ENCODE measurements around the gene TMEM116.

The TMEM116 gene

DNA sequence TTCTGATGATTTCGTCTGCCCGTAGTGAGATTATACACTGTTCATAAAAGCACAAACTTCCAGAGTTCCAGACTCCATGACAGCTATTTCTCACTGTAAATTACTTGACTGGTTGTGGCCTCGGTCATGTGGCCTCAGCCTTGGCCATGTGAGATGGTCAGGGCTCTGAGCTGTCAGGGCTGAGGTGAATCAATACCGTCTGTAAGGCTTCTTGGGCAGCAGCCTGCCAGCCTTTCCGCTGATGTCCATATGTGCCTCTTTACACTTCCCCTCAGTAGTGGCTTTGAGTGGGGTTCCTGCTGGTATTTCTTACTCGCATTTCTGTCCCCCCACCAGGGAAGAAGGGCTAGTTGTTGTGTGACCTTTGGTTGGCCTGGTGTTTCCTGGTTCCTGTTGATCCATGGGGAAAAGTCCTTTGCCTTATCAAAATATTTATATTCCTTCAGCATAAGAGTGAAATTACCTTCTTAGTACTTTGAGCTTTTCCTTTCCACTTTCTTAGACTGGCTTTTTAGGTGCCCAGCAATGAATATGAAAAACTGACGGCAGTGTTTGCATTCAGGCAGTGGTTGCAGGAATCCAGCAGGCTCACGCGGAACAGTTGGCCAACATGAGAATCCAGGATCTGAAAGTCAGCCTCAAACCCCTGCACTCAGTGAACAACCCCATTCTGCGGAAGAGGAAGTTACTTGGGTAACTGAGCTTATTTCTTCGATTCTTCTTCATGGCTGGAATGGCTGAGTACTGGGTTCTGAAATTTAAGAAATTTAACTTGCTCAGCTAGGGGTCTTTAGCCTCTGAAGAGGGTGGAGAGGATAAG is 124.8 kb downstream of the TMEM116 start:
- DNase-seq: no peak

DNA sequence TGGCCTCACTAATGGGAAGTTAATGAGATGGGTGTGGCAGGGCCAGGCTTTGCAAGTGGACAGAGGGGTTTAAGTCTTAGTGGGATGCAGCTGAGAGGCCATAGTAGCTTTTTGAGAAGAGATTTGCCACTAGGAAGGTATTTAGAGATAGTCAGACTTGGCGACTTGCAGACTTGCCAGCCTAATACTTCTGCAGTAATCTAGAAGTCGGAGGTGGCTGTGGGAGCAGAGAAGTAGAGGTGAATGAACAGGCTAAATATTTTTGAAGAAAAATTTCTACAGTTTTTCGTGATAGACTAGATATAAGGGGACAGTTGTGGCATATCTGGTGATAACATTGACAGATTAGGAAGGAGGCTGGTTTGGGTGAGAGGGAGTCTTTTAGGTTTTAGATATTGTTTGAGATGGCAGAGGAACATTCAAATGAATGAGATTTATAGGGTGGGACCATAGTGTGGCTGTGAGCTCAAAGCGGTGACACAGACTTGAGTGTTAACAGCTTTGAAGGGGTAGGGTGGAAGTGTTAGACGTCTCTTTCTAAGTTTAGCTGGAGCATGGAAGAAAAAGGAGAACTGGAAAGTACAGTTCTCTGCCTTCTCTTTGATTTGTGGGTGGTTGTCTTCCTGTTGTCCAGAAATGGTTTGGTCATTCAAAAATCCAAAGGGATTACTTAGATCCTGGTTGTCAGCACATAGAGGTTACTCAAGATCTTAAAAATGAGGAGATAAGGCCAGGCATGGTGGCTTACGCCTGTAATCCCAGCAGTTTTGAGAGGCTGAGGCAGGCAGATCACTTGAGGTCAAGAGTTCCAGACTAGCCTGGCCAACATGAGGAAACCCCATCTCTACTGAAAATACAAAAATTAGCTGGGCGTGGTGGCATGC is 126.1 kb downstream of the TMEM116 start:
- DNase-seq: no peak

DNA sequence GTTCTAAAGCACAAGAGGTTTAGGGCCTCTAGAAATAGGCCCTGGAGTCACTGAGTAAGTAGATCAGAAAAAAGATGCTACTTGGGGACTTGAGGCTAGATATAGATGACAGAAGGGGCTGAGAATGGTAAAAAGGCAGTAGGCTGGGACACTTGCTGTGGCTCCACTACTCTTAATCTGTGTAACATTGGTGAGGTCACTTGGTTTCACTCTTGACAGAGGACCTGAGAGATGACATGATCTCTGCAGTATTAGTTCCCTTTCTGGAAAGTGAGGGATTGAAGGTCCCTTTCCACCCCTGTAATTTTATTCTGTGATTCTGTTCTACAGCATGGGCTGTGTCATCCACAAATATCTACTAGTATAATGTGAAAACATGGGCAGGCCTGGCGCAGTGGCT is 131.2 kb downstream of the TMEM116 start:
- DNase-seq: no peak
